GM19324 (cell line): ENCODE results near the gene ANKRD11.
"Not testable (repeated sequence)": the region's sequence is repeated elsewhere in the genome, so short reads cannot be mapped to it uniquely, and the experiment has no call there.

Experiments
- ATAC-seq: cut with Tn5 transposase; IDR thresholded peaks from one replicate; pipeline ENCODE4 v1.9.1; 2021; ENCODE audit warnings: mild to moderate bottlenecking, moderate library complexity; ENCODE audit not compliant: unreplicated experiment, low FRiP score

Gene ANKRD11

DNA sequence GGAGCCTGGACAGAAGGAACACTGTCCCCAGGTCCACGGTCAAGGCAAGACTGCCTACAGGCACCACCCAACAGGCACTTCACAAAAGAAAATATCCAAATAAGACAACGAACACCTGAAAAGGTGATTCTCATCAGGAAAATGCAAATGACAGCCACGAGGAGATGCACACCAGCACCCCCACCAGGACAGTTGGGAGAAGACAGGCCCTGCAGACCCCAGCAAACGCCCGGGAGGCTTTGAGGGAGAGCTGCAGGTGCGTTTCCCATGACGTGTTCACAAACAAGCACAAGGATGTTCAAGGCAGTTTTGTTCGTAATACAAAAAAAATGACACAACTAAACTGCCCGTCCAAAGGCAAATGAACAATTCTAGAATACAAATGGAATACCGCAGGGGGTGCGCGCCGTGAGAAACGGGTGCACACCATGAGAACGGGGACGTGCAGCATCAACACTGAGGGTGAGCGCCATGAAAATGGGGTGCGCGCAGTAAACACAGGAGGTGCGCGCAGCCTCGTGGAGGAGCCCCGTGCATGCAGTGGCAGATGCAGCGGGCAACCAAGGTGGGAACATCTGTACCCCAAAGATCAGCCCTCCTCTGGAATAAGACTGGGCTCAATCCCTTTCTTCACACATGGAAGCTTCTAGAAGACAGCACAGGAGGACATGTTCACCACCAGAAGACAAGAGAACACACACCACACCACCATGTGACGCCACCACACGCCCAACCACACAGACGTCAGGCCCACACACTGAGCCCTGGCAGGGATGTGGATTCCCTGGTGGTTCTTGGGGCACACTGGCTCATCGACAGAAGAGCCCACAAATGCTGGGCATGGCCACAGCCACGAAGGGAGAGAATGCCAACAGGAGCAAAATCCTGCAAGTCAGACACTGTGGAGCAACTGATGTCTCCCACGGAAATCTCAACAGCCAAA, 181.7 kb downstream of the ANKRD11 start:
- ATAC-seq: no peak

DNA sequence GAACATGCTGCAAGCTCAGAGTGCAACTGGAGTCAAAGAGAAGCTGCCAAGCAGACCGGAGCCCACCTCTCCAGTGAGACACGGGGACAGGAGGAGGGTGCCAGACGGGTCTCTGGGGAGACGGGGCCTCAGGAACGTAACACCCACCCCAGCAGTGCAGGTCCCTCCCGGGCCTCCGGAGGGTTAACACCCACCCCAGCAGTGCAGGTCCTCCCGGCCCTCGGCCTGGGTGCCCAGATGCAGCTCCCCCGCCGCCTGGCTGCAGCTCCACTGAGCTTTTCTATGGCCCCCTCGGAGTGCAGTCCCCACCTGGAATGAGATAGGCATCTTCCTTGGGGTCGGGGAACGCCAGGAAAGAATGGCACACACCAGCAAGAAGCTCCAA, 182.9 kb downstream of the ANKRD11 start:
- no peak for ATAC-seq

DNA sequence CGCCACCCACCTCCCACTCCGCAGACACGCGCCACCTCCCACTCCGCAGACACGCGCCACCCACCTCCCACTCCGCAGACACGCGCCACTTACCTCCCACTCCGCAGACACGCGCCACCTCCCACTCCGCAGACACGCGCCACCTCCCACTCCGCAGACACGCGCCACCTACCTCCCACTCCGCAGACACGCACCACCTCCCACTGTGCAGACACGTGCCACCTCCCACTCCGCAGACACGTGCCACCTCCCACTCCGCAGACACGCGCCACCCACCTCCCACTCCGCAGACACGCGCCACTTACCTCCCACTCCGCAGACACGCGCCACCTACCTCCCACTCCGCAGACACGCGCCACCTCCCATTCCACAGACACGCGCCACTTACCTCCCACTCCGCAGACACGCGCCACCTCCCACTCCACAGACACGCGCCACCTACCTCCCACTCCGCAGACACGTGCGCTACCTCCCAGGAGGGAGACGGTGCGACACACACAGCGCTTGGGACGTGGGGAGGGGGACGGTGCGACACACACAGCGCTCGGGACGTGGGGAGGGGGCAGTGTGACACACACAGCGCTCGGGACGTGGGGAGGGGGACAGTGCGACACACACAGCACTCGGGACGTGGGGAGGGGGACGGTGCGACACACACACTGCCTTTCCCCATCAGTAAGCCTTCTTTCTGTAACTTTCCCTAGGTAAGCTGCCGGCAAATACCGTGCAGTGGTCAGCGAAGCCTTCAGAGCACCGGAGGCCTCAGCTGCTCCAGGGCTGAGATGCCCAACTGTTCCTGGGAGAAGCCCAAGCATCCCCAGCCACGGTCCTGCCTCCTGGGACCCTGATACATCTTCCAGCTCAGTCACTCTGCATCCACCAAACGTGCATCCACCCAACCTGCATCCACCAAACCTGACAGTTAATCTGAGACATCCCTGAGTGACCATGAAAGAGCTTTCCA, 183.6 kb downstream of the ANKRD11 start:
- ATAC-seq: not testable (repeated sequence)

GRCh38 chr16:89304941-89305705, 185.2 kb downstream of the ANKRD11 start:
- ATAC-seq: no peak

DNA sequence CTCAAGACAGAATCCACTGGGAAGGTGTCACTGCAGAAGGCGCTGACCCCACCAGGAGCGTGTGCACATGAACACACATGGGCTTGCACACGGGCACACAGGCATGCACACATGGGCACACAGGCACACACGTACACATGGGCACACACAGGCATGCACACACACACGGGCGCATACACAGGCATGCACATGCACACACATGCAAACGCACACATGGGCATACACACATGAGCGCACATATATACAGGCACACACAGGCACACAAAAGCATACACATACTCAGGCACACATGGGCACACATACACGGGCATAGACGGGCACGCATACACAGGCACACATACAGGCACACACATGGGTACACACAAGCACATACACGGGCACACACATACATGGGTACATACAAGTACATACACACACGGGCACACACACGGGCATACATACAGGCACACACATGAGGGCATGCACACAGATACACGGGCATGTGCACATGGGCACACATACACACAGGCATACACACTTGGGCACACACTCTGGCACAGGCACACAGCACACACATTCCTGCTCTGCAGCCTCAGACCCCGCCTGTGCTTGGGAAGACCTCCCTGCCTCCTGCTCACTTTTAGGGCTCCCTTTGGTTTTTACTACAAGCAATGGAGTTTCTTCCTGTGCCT, 186.0 kb downstream of the ANKRD11 start:
- no peak for ATAC-seq

- ATAC-seq: no peak
These were observed 186.7 kb downstream of the ANKRD11 start for GRCh38 chr16:89303617-89304016.

- no peak for ATAC-seq
These were observed 189.4 kb downstream of the ANKRD11 start for GRCh38 chr16:89300976-89301360.

- no peak for ATAC-seq
These were observed 189.9 kb downstream of the ANKRD11 start for GRCh38 chr16:89300311-89300975.

GRCh38 chr16:89299357-89300111, 190.8 kb downstream of the ANKRD11 start:
- ATAC-seq: not testable (repeated sequence)

DNA sequence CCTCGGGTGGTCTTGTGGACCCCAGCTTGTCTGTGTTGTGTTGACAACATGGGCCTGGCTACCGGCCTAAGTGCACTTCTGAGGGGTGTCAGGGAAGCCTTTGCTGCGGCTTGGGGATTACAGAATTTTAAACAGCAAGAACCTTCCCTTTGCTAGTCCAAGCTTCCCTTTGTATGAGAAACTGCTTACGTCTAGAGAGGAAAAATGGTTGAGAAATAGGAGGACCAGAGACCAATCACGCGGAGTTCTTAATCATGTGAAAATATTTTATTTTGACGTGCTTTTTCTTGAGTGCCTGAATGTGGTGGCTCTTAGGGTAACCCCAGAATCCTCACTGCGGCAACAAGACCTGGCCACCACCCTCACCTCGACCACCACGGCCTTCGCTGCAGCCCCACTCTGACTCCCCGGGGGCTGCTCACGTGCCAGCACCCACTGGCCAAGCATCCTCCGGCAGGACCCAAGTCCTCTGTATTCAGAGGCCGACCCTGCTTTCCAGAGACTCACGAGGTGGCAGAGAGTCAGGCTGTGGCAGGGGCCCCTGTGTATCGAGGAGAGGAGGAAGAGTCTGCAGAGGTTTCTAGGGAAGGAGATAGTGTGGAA, 191.6 kb downstream of the ANKRD11 start:
- ATAC-seq: no peak

DNA sequence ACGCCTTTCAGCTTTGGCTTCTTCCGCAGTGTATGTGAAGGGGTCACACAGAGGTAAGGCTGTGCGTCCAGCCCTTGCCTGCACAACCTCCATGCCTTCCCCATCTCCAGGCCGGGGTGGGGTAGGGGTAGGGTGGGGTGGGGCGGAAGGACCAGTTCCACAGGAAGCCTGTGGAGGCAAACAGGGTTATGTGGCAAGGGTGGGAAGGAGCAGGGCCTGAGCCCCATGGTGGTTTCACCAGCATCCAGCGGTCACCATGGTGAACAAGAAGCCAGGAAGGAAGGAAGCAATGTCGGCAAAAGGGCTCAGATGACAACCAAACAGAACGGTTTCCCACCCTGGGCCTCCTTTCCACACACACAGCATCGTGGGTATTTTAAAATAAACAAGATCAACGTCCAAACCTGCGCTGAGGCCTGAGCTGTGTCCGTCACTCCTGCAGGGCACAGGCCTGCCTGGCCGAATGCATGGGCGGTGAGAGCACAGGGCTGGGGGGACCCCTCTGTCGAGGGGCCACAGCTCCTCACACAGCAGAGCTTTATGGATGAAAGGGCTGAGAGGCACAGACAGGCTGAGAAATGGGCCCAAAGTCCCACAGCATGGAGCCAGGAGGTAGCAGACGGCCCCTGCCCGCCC, 192.3 kb downstream of the ANKRD11 start:
- ATAC-seq: no peak

GRCh38 chr16:89297156-89297874, 193.0 kb downstream of the ANKRD11 start:
- ATAC-seq: no peak

- no peak for ATAC-seq
These were observed 194.4 kb downstream of the ANKRD11 start for GRCh38 chr16:89295915-89296314.

- no peak for ATAC-seq
These were observed 195.1 kb downstream of the ANKRD11 start for GRCh38 chr16:89295071-89295900.

DNA sequence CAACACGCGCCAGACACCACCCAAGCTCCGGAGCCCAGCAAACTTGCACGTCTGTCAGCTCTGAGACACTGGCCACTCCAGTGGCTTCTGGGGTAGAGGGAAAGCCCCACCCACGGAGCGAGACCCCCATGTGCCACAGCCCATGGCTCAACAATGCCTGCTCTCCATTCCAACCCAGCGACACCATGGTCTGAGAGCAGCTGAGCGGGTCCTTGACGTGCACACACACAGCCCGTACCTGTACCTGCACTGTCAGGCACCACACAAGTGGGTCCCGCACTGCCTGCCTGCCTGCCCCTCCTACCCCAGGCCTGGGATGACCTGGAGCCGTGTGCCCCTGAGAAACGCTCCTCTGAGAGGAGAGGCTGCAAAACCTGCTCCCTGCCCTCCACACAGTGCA, 195.9 kb downstream of the ANKRD11 start:
- ATAC-seq: no peak
